A673 (cell line): ENCODE measurements around the gene NET1.

Source experiments
- CTCF ChIP-seq: fragments of 300-800, 200-600 bp; sonication (generic); conservative IDR thresholded peaks from 2 replicates; pipeline ENCODE4 v1.5.1; 2017; ENCODE audit warnings: low read depth, mild to moderate bottlenecking, antibody characterized with exemption, low read length, moderate library complexity, mixed read lengths
- EZH2 ChIP-seq: fragments of 200-600 bp; sonication (generic); IDR thresholded peaks from 2 replicates; pipeline ENCODE4 v1.6.1; 2017; ENCODE audit warnings: borderline replicate concordance, low read depth, mild to moderate bottlenecking, mixed read lengths, antibody characterized with exemption, low read length; ENCODE audit not compliant: poor library complexity, severe bottlenecking

DNA sequence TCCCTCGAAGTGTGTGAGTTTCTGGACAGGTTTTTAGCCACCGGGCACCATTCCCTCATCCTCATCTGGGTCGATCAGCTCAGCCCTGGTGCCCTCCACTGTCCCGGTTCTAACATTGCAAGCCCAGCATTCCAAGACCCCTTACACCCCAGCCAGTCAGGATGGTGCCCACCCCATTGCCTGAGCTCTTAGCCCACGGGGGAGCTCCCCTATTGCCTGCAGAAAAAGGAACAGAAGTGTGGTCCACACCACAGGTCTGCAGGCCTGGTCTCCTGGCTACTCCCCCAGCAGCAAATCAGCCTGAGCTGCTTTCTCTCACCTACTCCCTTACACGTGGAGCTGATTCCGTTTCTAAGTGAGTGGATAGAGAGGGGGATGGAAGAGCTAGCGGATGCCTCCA, 82.3 kb downstream of the NET1 start:
- TF ChIP-seq CTCF (no peak), EZH2 (no peak)
